B cell (primary cell): ENCODE measurements around the gene FAM43A. TPM values are rescaled to one million over a fixed set of nuclear protein-coding genes. Genes with fewer than 3 reads are reported as not detected.

Experiments used
- ATAC-seq: fragments of 200-7000 bp; cut with Tn5 transposase; one replicate; pipeline ENCODE4 v1.10.0; 2021; ENCODE audit warnings: low read depth, mild to moderate bottlenecking, moderate number of reproducible peaks, moderate library complexity
- CTCF ChIA-PET: fragments of 350-600 bp; sonication (Branson Sonifier 250); formaldehyde crosslinking; loops from one replicate; lab custom pipeline; 2021; ENCODE audit warnings: antibody characterized with exemption, inconsistent platforms; lab: Charles Lee
- POLR2A ChIA-PET: fragments of 350-600 bp; sonication (Branson Sonifier 250); formaldehyde crosslinking; loops from one replicate; lab custom pipeline; 2021; ENCODE audit warnings: antibody characterized with exemption; lab: Charles Lee
- DNase-seq: peaks from one replicate; pipeline ENCODE4 v3.0.0; 2013
- H2AFZ ChIP-seq: 2 replicates; pipeline ENCODE4 v1.6.1; 2012; ENCODE audit warnings: mild to moderate bottlenecking, low read depth, low read length; ENCODE audit not compliant: insufficient read depth, poor library complexity, severe bottlenecking
- H3K27ac ChIP-seq, 2 donors: 1 replicate in 1 of 2; 2 replicates in 1 of 2; pipeline ENCODE4 v1.5.1; 2012 to 2013; ENCODE audit warnings: low read length in 2 of 2, mild to moderate bottlenecking in 2 of 2, moderate library complexity in 1 of 2
- H3K27me3 ChIP-seq, 4 experiments: fragments of 200-600 bp in 1 of 4; sonication (generic) in 1 of 4; replicated peaks in 1 of 4; 1 replicate in 2 of 4; 2 replicates in 2 of 4; pipeline versions ENCODE4 v1.6.1 to v1.7.0; 2013 to 2016; ENCODE audit warnings: low read length in 3 of 4, mild to moderate bottlenecking in 2 of 4, mixed read lengths in 1 of 4, moderate library complexity in 1 of 4; ENCODE audit not compliant: insufficient read depth in 4 of 4, control insufficient read depth in 3 of 4; ENCODE audit errors: control extremely low read depth in 1 of 4
- H3K36me3 ChIP-seq, 2 experiments: replicated peaks in 1 of 2; 1 replicate in 1 of 2; 2 replicates in 1 of 2; pipeline versions ENCODE4 v1.6.1 to v1.7.1; 2013; ENCODE audit warnings: low read length in 1 of 2; ENCODE audit not compliant: insufficient read depth in 2 of 2, control insufficient read depth in 1 of 2; ENCODE audit errors: control extremely low read depth in 1 of 2, extremely low read depth in 1 of 2
- H3K4me1 ChIP-seq, 2 donors: fragments of 200-600 bp in 1 of 2; sonication (generic) in 1 of 2; 1 replicate in 1 of 2; 2 replicates in 1 of 2; pipeline versions ENCODE4 v1.5.1 to v1.6.1; 2013 to 2017; ENCODE audit warnings: low read length in 2 of 2; ENCODE audit not compliant: control insufficient read depth in 2 of 2, insufficient read depth in 2 of 2
- H3K4me2 ChIP-seq: replicated peaks from 2 replicates; pipeline ENCODE3; 2012; ENCODE audit warnings: mild to moderate bottlenecking, low read depth, low read length; ENCODE audit not compliant: poor library complexity, severe bottlenecking
- H3K4me3 ChIP-seq, 5 experiments: fragments of 200-600 bp in 1 of 5; sonication (generic) in 1 of 5; 1 replicate in 3 of 5; 2 replicates in 2 of 5; pipeline versions ENCODE4 v1.5.1 to v1.7.0; 2011 to 2016; ENCODE audit warnings: low read length in 4 of 5, mild to moderate bottlenecking in 4 of 5, low read depth in 2 of 5, control low read depth in 1 of 5, moderate library complexity in 1 of 5; ENCODE audit not compliant: insufficient read depth in 1 of 5; ENCODE audit errors: control extremely low read depth in 1 of 5, extremely low read depth in 1 of 5
- H3K79me2 ChIP-seq: fragments of 200-600 bp; sonication (generic); one replicate; pipeline ENCODE4 v1.6.0; 2016; ENCODE audit warnings: low read length; ENCODE audit not compliant: control insufficient read depth, insufficient read depth
- H3K9ac ChIP-seq: fragments of 200-600 bp; sonication (generic); 2 replicates; pipeline ENCODE4 v1.6.1; 2017; ENCODE audit warnings: mild to moderate bottlenecking, low read length, moderate library complexity
- H3K9me3 ChIP-seq, 3 donors: one replicate each; pipeline versions ENCODE4 v1.6.1 to v1.7.1; 2013; ENCODE audit warnings: low read length in 2 of 3; ENCODE audit not compliant: control insufficient read depth in 2 of 3, insufficient read depth in 1 of 3; ENCODE audit errors: control extremely low read depth in 1 of 3
- H4K20me1 ChIP-seq: 2 replicates; pipeline ENCODE4 v1.6.0; 2012; ENCODE audit warnings: mild to moderate bottlenecking, low read length; ENCODE audit not compliant: insufficient read depth, control insufficient read depth, poor library complexity, severe bottlenecking
- H3K27ac Mint-ChIP-seq: one replicate; pipeline ENCODE4 v1.8.0; 2021; ENCODE audit warnings: mixed read lengths
- H3K27me3 Mint-ChIP-seq: one replicate; pipeline ENCODE4 v1.8.0; 2021; ENCODE audit warnings: mixed read lengths
- H3K4me1 Mint-ChIP-seq: one replicate; pipeline ENCODE4 v1.8.0; 2021; ENCODE audit warnings: mixed read lengths
- H3K4me3 Mint-ChIP-seq: one replicate; pipeline ENCODE4 v1.8.0; 2021; ENCODE audit warnings: mixed read lengths
- H3K9me3 Mint-ChIP-seq: one replicate; pipeline ENCODE4 v1.8.0; 2022; ENCODE audit warnings: mixed read lengths; ENCODE audit not compliant: insufficient read depth
- CTCF ChIP-seq: fragments of 200-600 bp; IDR thresholded peaks from one replicate; pipeline ENCODE4 v1.8.0; 2022; ENCODE audit warnings: antibody characterized with exemption, mild to moderate bottlenecking
- EZH2 ChIP-seq: IDR thresholded peaks from 2 replicates; pipeline ENCODE4 v1.6.1; 2012; ENCODE audit warnings: borderline replicate concordance, low read depth, mild to moderate bottlenecking, moderate library complexity, low read length; ENCODE audit not compliant: insufficient read depth, poor library complexity, severe bottlenecking
- WGBS: methylation state at CpG from one replicate; pipeline ENCODE4 v1.1.5; 2013; ENCODE audit warnings: missing lambda C conversion rate; ENCODE audit not compliant: insufficient coverage; 5-methylcytosine and 5-hydroxymethylcytosine counted together
- intact Hi-C: fragments of 100-400 bp; cut with micrococcal nuclease; formaldehyde crosslinking; loops from one replicate; pipeline ENCODE4 v1.10.0; 2022
- polyA plus RNA-seq: library from polyadenylated mRNA; depleted of rRNA; stranded (reverse); fragments of >200 nt; gene quantifications from 2 replicates; pipeline ENCODE4 v1.2.3, GENCODE V29; 2012
- total RNA-seq, 2 donors: library from RNA; stranded (reverse); fragments of 120-200 nt in 1 of 2; gene quantifications; 1 replicate in 1 of 2; 2 replicates in 1 of 2; pipeline versions ENCODE4 v1.2.3 to v1.2.4, GENCODE V29; 2013 to 2022

The FAM43A gene
- total and polyA plus RNA-seq, 2 donors (not counting 1 experiment from before 2014, with no cell fraction given) = 17.1 to 78.6 TPM

- Histone ChIP-seq H3K27me3 (no peaks in the 10 kb centered on the region), H4K20me1 (peaks cover 26% of the 10 kb centered on the region), H3K9me3 (peaks cover 0 to 5% (median 0%) of the 10 kb centered on the region in 3 donors), H2AFZ (peak overlapping the region; percentile 71), H3K79me2 (peaks cover 45% of the 10 kb centered on the region), H3K27ac (peak overlapping the region; percentile 59 to 79), H3K4me1 (peaks cover 32 to 50% of the 10 kb centered on the region in 2 donors), H3K36me3 (peaks cover 0 to 5% of the 10 kb centered on the region in 2 experiments), H3K4me2 (peak overlapping the region; percentile 96), H3K9ac (peak overlapping the region; percentile 81), H3K4me3 (peak overlapping the region; percentile 36 to 90 (median 81))
- 58% methylated on average over 4 of the region's 13 CpGs for WGBS
- intact Hi-C loops = loop anchor here (1.0 to 10.0 kb wide), 4 partner anchors 190 to 857 kb away; partner anchors contain the start of gene PPP1R2
- ATAC-seq = peak; percentile 2
- H3K4me3 Mint-ChIP-seq = peak overlapping the region; percentile 95
- no peak for TF ChIP-seq CTCF
- no peak for TF ChIP-seq EZH2
- CTCF ChIA-PET = interaction anchor here (2.9 to 13.4 kb wide), 6 partner anchors 14 to 586 kb away, joined by 14 to 231 read pairs (median 60); partner anchors contain the start of genes LSG1 and XXYLT1
- H3K27me3 Mint-ChIP-seq = no peaks in the 10 kb centered on the region
- DNase-seq = no peak
- no peaks in the 10 kb centered on the region for H3K9me3 Mint-ChIP-seq
- POLR2A ChIA-PET = interaction anchor here (0.8 to 3.8 kb wide), 7 partner anchors 51 to 585 kb away, joined by 3 to 51 read pairs (median 6); no protein-coding TSS in a partner anchor
- H3K4me1 Mint-ChIP-seq = peaks cover 62% of the 10 kb centered on the region
- peak overlapping the region; percentile 99 for H3K27ac Mint-ChIP-seq
Measured at GRCh38 chr3:194685065-194685717, 492 bp upstream of the FAM43A start.
